NOMO-1 treated with DMSO at 0.1 percent for 48 hours (cell line): ENCODE results near the gene ZNF678.
"Not testable (repeated sequence)": the region's sequence is repeated elsewhere in the genome, so short reads cannot be mapped to it uniquely, and the experiment has no call there.

Experiments used
- DNase-seq: peaks from one replicate; lab custom pipeline; 2025; ENCODE audit not compliant: unreplicated experiment; lab: John Stamatoyannopoulos, UW

ZNF678 gene

DNA sequence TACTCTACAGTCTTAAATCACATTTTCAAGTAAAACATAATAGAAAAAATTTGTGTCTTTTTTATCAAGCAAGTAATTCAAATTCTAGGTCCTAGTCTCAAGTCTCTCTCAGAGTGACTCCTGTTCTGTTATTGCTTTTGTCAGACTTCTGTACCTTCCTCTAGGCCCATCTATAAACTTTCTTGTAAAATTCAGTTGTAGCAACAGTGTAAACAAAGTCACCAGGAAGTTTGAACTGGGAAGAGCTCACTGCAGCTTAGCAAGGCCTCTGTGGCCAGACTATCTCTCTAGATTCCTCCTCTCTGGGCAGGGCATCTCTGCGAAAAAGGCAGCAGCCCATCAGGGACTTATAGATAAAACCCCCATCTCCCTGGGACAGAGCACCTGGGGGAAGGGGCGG is 13.5 kb upstream of the ZNF678 start:
- no peak for DNase-seq

DNA sequence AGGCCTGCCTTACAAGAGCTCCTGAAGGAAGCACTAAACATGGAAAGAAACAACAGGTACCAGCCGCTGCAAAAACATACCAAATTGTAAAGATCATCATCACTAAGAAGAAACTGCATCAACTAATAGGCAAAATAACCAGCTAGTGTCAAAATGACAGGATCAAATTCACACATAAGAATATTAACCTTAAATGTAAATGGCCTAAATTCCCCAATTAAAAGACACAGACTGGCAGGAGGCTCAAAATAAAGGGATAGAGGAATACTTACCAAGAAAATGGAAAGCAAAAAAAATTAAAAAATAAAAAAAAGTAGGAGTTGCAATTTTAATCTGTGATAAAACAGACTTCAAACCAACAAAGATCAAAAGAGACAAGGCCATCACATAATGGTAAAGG is 11.5 kb upstream of the ZNF678 start:
- not testable (repeated sequence) for DNase-seq

DNA sequence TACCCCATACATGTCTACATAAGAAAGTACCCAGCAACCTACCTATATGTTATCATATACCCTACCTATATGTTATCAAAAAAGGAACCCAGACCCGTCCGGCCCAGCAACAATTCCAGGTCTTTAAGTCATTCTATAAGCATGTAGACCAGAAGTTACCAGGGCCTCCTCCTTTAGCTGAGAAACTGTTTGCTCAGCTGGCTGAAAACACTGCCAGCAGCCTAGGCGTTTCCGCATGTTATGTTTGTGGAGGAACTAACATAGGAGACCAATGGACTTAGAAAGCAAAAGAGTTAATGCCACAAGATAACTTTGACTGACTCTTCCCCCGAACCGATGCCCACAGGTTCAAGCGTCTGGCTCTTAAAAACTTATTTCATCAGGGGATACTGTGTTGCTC is 7.1 kb upstream of the ZNF678 start:
- DNase-seq, result no peak

DNA sequence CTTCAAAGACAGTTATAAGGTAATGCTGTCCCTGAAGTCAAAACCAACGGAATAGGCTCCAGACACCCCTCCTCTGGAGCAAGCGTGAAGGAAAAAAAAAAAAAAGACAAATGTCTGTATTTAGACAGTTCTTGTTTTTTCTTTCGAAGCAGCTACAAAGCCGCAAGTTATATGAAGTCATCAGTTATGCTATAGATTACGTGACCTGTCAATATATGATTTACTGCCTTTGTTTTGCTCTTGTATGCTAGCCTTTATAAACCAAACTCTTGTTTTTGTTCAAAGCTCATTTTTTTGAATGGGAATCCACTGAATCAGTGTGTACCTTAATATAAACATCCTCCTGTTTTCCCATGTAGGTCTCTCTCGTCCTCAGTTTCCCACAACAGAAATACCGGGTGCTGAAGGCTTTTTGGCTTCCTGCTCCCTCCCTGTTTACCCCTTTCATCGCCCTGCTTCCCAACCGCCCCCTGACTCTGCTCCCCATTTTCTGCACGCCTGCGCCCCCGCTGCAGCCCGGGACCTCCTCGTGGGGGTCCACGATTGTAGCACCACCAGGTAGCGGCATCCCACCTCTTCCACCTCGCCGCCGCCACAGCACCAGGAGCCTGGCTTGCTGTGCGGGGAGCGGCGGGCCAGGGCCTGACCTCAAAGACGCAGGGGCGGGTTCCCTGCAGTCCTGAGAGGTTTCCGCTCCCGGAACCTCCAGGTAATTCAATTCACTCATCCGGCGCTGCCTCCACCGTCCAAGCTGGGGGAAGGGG is 5.2 kb upstream of the ZNF678 start:
- DNase-seq, result no peak

DNA sequence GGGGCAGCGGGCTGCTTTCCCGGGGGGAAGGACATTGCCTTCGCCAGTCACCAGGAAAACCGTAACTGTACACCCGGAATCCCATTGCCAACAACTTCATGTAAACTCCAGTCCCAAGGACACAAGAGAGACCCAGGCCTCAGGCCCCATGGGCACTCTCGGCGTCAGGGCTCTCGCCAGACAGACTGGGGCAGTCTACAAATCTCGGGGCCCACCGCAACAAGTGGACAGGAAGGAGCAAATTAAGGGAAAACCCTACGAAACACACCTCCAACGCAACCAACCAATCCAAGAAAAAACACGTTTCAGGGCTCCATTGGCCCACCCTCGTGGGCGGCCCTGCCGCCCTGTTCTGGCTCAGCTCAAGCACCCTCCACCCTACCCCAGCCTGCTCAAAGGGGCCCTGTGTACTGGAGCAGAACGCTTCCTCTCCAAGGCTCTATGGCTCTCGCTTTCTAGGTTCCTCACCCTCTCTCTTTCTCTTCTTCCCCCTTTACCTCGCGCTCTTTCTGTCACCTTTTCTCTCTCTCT is 4.6 kb upstream of the ZNF678 start:
- DNase-seq, result no peak

DNA sequence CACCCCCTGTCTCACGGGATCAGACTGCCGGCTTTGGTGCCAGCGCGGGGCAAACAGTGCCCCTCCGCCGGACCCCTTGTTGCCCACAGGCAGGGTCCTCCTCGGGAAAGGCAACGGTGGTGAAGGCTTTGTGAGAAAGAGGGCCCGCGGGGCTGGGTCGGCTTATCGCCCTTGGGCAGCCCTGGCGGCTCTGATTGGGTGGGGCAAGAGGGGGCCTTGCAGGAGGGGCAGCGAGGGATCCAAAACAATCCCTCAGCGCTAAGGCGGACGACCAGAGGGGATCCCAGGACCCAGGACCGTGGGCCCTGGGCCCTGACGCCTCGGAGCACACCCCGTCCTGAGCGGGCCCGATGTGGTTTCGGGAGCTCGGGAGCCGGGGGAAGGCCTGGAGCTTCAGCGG is 3.9 kb upstream of the ZNF678 start:
- no peak for DNase-seq

DNA sequence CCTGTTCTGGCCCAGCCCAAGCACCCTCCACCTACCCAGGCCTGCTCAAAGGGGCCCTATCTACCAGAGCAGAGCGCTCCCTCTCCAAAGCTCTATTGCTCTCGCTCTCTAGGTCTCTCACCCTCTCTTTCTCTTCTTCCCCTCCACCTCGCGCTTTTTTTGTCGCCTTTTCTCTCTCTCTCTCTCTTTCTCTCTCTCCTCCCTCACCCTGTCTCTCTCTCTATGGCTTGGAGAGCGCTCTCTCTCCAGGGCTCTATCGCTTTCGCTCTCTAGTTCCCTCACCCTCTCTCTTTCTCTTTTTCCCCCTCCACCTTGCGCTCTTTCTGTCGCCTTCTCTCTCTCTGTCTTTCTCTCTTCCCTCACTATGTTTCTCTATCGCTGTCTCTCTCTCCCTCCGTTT is 3.4 kb upstream of the ZNF678 start:
- no peak for DNase-seq

DNA sequence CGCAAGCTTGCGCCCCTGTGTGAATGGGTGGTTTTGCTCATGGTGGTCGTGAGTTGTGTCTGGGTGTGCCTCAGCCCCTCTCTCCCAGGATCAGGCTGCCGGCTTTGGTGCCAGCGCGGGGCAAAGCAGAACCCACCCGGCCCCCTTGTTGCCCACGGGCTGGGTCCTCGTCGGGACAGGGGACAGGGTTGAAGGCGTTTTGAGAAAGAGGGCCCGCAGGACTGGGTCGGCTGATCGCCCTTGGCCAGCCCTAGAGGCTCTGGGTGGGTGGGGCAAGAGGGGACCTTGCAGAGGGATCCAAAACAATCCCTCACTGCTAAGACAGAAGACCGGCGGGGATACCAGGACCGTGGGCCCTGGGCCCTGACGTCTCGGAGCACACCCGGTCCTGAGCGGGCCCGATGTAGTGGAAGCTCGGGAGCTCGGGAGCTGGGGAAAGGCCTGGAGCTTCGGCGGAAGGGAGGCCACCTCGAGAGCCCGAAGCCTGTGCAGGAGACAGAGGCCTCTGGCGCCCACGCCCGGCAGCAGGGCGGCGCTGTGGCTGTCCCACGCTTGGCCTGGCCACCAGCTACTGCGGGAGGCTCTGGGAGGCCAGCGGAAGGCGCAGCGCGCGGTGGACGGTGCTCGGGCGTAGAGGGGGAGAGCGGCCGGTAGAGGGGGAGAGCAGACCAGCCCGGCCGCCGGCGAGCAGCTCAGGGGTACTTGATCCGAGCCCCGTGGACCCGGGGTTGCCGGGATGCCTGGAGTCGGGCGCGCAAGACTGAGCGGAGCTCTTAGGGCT is 2.8 kb upstream of the ZNF678 start:
- DNase-seq, result no peak

DNA sequence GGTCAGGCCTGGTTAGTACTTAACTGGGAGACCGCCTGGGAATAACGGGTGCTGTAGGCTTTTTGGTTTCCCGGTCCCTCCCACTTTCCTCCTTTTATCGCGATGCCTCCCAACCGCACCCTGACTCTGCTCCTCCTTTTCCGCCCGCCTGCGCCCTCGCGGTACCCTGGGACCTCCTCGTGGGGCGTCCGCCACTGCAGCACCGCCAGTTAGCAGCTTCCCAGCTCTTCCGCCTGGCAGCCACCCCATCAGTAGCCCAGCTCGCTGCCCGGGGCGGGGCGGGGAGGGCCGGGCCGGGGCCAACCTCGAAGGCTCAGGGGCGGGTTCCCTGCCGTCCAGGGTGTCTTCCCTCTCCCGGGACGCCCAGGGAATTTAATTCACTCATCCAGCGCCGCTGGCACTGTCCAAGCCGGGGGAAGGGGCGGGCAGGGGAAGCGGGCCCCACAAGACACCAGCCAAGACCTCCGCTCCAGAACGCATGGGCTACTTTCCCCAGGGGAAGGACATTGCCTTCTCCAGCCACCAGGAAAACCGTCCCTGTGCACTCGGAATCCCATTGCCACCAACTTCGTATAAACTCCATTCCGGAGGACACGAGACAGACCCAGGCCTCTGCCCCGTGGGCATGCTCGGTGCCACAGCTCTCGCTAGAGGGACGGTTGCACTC is 2.0 kb upstream of the ZNF678 start:
- no peak for DNase-seq

DNA sequence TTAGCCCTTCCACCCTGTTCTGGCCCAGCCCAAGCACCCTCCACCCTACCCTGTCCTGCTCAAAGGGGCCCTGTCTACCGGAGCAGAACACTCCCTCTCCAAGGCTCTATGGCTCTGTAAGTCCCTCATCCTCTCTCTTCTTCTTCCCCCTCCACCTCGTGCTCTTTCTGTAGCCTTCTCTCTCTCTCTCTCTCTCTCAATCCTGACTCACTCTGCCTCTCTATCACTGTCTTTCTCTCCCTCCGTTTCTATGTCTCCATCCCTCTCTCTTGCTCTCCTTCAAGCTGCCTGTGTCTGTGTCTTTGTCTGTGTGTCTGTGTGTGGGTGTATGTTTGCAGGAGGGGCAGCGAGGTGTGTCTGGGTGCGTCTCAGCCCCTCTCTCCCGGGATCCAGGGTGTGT is 1.3 kb upstream of the ZNF678 start:
- no peak for DNase-seq

DNA sequence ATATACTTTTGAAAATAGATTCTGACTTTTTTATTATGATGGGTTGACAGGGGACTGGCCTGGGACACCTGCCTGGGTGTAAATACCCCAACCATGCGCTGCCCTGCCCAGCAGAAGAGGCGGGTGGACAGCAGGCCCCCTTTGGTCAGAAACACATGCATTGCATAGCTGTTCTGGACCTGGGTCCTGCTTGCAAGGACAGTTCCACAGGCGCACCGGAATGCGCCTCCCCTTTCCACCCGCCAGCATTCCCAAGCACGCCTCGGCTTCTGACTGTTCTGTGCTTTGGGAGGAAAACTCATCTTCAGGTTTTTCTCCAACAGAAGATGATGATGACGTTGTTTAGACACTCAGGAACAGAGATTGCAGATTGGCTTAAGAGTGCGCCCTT is 428 bp upstream of the ZNF678 start:
- no peak for DNase-seq

DNA sequence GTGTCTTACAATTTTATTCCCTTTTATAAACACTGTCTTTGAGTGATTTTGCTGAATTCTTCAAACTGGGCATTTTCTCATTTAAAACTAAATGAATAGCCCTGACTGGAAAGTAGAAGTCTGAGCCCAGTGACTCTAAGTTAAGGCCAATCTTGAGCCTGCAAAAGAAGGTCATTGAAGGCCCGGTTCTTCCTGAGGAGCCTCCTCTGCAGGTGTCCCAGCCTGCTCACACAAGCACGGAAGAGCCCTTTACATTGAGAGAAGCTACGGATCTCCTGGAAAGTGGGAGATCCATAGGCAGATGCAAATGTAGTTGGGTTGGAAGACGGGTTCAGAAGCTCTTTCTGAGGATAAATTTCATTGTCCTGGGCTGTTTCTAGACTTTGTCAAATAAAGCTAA is 3.9 kb downstream of the ZNF678 start:
- no peak for DNase-seq

DNA sequence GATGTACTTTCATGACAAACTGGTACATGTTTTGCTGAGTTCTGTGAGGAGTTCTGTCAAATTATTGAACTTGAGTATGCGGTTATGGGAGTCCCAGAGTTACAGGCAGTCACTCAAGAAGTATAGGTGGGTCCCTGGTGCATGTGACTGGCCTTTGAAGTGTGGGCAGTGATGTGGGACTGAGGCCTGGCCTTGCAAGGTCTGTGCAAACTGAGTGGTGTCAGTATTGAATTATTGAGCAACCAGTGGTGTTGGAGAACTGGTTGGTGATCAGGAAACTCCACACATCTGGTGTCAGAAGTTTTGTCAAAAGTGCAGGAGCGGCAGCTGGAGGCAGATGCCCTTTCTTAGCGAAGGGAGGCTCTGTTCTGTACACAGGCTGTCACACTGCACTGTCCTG is 5.2 kb downstream of the ZNF678 start:
- no peak for DNase-seq

DNA sequence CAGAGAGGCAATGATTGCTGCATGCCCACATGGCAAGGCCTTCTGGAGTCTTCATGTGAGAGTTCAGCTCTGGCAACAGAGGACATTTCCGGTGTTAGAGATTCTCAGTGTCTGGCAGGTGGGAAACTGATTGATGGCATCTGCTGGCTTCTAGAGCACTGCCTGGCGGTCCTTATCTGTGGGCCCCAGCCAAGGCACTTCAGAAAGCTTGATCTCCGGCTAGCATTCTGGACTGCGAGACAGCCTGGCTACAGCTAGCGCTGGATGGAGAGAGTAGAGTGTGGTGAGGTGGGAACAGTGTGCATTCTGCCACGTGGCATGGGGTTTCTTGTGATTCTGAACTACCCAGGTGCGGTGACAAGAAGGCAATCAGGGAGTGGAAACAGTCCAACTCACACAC is 9.4 kb downstream of the ZNF678 start:
- no peak for DNase-seq

DNA sequence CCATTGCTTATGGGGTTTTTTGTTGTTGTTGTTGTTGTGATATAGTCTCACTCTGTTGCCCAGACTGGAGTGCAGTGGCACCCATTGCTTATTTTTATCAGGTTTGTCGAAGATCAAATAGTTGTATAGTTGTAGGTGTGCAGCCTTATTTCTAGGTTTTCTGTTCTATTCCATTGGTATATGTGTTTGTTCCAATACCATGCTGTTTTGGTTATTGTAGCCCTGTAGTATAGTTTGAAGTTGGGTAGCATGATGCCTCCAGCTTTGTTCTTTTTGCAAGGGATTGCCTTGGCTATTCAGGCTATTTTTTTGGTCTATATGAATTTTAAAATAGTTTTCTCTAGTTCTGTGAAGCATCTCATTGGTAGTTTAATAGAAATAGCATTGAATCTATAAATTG is 11.6 kb downstream of the ZNF678 start:
- no peak for DNase-seq

DNA sequence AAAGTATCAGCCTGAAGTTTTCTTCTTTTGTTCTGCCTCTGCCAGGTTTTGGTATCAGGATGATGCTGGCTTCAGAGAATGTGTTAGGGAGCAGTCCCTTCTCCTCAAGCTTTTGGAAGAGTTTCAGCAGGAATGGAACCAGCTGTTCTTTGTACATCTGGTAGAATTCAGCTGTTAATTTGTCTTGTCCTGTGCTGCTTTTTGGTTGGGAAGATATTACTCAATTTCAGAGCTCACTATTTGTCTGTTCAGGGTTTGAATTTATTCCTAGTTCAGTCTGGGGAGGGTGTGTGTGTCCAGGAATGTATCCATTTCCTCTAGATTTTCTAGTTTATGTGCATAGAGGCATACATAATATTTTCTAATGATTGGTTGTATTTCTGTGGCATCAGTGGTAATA is 12.8 kb downstream of the ZNF678 start:
- no peak for DNase-seq

DNA sequence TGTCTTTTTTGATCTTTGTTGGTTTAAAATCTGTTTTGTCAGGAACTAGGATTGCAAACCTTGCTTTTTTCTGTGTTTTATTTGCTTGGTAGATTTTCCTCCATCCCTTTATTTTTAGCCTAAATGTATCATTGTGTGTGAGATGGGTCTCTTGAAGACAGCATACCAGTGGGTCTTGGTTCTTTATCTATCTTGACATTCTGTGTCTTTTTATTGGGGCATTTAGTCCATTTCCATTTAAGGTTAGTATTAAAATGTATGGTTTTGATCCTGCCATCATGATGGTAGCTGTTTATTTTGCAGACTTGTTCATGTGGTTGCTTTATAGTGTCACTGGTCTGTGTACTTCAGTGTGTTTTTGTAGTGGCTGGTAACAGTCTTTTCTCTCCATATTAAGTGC is 14.1 kb downstream of the ZNF678 start:
- DNase-seq, result no peak

DNA sequence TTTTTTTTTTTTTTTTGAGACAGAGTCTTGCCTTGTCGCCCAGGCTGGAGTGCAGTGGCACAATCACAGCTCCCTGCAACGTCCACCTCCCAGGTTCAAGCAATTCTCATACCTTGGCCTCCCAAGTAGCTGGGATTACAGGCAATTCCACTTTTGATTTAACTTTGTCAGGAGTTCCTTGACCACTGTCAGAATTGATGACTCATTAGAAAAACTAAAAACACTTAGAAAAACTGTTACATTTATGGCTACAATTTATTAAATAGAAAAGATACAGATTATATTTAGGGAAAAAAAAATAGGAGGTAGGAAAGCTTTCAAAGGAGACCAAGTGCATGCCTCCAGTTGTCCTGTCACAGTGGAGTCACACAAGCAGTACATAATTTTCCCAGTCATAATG is 20.0 kb downstream of the ZNF678 start:
- no peak for DNase-seq

DNA sequence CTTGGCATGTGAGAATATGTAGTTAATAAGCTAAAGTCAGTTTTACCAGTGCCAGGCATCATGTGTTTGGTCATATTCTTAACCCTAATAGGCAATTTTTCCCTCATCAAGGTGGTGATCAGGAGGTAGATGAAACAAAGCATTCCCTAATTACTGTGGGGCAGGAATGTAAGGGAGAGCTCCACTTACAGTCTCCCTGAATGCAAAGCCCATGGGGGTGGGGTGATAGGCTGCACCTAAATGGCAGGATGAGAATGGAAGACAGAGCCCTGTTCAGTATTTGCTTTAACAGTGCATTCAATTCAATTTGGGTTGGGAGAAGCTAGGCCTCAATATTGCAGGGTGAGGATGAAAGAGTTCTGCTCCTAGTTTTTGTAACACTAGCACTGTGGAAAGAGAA is 23.4 kb downstream of the ZNF678 start:
- no peak for DNase-seq

DNA sequence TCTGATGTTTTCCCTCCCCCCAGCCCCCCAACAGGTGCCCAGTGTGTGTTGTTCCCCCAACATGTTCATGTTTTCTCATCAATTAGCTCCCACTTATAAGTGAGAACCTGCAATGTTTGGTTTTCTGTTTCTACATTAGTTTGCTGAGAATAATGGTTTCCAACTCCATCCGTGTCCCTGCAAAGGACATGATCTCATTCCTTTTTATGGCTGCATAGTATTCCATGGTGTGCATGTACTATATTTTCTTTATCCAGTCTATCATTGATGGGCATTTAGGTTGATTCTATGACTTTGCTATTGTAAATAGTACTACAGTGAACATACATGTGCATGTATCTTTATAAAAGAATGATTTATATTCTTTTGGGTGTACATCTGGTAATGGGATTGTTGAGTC is 24.6 kb downstream of the ZNF678 start:
- no peak for DNase-seq

DNA sequence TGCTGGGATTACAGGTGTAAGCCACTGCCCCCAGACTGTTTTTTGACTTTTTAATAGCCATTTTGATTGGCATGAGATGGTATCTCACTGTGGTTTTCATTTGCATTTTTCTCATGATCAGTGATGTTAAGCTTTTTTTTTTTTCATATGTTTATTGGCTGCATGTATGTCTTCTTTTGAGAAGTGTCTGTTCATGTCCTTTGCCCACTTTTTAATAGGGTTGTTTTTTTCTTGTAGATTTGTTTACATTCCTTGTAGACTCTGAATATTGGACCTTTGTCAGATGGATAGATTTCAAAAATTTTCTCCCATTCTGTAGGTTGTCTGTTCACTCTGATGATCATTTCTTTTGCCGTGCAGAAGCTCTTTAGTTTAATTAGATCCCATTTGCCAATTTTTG is 25.4 kb downstream of the ZNF678 start:
- not testable (repeated sequence) for DNase-seq

DNA sequence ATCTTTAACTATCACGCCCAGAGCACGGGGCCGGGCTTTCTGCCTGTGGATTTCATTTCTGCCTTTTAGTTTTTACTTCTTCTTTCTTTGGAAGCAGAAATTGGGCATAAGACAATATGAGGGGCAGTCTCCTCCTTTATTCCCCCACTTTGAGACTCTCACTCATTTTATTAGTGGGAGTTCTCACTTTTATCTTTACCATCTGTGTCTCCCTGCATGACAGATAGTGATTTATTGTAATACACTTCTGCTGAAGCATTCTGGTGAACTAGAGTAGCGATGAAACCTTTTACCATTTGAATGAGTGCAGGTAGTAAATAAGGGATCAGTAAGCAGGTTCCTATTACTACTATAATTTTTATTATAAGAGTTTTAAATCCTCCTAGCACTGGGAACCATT is 26.4 kb downstream of the ZNF678 start:
- not testable (repeated sequence) for DNase-seq
